HFF-Myc (cell line): Measurements from ENCODE around the gene BICDL1.

ENCODE experiments used
- DNase-seq: peaks from one replicate; pipeline ENCODE4 v3.0.0-alpha.2; 2011; ENCODE audit warnings: low read depth; ENCODE audit errors: extremely low read depth
- H3K4me3 ChIP-seq: replicated peaks from 2 replicates; pipeline ENCODE4 v1.5.1; 2011; ENCODE audit warnings: low read depth, mild to moderate bottlenecking, control low read depth, low read length
- TF ChIP-seq, protein P1 (sequence below): IDR thresholded peaks from 2 replicates; pipeline ENCODE4 v1.5.1; 2012; ENCODE audit warnings: mild to moderate bottlenecking, low read depth, low read length, control low read depth; ENCODE audit errors: missing control alignments

The BICDL1 gene

DNA sequence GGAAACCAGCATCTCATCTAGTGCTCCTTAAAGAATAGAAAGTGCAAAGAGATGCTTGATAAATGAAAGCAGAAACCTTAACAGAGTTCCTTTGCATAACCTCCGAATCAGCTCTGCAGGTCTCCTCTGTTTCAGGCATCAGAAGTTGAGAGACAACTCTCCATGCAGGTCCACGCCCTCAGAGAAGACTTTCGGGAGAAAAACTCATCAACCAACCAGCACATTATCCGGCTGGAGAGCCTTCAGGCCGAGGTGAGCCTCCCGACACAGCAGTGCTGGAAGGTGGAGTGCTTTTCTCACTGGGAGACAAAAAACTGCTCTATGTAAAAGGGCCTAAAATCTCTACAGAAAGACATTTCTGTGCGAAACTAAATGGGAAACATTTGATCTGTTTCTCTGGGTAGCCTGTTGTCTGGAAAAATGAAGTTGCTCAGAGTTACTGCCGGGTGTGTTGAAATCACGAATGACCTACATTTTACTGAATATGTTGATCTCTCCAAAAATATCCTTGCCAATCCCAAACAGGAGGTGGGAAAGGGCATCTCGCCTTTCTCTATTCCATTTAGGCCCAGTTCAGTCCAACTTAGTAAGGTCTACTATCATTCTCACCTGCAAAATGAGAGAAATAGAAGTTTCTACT lies 72.7 kb downstream of the BICDL1 start:
- DNase-seq, result no peak
- H3K4me3 ChIP-seq, result no peak overlapping the region
- TF ChIP-seq, protein P1, sequence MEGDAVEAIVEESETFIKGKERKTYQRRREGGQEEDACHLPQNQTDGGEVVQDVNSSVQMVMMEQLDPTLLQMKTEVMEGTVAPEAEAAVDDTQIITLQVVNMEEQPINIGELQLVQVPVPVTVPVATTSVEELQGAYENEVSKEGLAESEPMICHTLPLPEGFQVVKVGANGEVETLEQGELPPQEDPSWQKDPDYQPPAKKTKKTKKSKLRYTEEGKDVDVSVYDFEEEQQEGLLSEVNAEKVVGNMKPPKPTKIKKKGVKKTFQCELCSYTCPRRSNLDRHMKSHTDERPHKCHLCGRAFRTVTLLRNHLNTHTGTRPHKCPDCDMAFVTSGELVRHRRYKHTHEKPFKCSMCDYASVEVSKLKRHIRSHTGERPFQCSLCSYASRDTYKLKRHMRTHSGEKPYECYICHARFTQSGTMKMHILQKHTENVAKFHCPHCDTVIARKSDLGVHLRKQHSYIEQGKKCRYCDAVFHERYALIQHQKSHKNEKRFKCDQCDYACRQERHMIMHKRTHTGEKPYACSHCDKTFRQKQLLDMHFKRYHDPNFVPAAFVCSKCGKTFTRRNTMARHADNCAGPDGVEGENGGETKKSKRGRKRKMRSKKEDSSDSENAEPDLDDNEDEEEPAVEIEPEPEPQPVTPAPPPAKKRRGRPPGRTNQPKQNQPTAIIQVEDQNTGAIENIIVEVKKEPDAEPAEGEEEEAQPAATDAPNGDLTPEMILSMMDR, result no peak

DNA sequence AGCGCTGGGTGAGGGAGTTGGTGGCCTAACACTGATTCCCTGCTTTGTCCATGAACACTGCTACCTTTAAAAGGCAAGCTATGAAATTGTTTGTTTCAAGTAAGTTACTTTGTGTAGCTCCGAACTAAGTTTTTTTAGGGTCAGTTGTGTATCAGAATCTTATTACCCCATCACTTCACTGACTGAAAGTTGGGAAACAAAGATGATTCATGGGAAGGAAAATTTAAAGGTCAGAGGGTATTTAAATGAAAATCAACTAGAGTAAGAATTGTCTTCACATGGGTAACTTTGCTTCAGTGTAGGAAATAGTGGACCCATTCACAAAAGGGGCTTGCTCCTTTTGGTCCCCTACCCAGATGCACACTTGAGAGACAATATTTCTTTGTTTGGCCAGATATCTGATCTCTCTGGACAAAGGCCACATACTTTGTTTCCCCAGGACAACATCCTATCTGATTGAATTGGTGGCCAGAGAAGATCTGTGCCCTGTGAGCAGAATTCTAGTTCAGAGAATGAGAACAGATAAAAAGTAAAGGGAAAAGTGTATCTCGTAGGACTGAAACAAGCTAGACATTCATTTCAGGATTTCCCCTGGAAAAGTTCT lies 74.0 kb downstream of the BICDL1 start:
- DNase-seq, result no peak
- H3K4me3 ChIP-seq, result no peak overlapping the region
- TF ChIP-seq, protein P1, result no peak

DNA sequence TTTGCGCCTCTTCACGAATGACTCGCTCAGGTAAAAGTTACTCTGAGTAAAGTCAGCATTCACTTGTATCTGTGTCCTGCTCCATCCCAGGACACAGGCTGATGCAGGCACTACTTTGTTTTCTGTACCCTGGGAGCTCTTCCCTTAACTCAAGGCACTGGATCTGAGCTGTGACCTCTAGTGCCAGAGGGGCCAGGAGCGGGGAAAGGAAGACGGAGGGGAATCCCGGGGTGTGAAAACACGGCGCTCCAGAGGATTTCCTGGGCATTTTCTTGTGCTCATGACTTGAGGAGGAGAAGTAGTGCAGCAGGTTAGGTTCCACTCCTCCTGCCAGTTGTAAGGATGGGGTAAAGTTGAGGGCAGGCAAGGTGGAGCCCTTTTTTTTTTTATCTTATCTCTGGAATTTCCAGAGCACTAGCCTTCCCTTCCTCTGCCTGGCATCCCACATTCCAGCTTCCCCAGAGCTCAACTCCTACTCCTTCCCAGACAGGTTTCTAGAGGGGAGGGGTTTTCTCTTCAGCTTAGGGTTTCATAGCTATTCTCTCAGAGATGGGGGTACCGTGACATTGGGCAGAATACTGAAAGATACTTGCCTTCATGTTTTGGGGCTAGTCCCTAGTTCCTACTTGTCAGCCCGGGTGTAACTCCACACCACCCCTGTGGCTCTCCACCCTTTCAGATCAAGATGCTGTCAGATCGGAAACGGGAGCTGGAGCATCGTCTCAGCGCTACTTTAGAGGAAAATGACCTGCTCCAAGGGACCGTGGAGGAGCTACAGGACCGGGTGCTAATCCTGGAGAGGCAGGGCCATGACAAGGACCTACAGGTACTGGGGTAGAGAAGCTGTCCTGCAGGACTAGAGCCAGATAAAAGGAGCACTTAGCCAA lies 75.3 kb downstream of the BICDL1 start:
- no peak for DNase-seq
- H3K4me3 ChIP-seq, result no peak overlapping the region
- TF ChIP-seq, protein P1, result no peak

DNA sequence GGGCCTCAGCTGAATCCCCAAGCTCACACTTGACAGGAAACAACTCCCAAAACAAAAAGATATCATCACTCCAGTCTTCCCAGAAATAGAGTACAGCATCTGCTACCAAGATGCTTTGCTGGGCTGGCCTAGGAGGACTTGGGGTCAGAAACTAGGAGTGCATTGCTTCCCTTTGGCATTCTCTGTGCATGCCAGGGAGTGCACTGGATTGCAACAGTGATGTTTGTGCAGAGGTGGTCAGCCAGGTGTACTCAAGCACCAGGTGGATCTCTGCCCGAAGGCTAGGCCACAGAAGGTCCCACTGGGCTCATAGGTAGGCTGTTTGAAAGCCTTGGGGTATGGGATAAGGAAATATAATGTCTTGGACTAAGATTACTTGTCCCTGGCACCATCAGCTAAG lies 76.4 kb downstream of the BICDL1 start:
- no peak for DNase-seq
- no peak overlapping the region for H3K4me3 ChIP-seq
- TF ChIP-seq, protein P1, result no peak

DNA sequence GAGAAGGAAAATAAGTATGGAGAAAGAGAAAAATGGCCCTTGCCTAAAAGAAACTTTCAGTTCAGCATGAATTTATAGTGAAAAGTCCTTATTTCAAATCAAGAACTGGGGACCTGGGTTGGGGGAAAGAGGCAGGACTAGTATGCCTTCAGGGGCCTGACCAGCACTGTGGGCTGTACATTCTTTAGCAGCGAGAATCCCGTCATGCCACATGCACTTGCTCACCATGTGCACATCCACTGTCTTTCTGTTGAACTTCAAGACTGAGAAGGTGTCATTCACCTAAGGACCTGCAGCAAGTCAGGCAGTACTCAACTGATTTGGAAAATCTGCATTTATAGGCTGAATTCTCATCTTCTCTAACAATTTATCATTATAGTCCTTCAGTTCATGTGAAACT lies 77.3 kb downstream of the BICDL1 start:
- TF ChIP-seq, protein P1, result no peak
- DNase-seq, result no peak
- no peak overlapping the region for H3K4me3 ChIP-seq

DNA sequence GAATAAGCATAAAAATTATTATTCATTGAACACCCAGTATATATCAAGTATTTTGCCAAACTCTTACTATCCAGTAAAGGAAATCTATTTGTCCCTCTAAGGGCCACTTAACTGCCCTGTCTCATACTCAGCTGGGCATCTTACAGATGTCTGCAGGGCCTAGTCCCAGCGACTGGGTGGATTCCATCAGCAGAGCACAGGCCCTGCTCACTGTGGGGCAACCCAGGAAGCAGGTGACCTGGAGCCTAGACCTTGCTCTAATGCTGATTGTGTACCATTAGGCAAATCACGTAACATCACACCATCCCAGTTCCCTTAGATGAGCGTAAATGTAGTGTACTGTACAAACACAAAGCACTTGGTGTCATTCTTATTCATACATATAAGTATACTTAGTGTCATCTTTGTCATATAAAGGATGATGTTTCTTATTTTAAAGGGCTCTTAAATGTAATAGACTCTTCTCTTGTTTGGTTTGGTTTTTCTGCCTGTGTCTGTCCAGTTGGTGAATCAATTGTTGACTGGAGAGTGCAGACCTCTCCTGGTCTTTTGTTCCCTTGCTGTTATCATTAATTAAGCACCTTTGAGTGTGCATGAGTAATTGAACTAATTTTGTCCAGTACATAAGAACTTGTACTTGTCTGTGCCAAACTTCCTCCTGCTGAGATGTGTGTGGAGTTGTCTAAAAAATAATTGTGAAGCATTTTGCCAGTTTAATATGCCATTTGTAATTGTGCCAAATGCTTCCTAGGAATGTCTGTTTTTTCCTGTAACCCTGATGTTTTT lies 78.2 kb downstream of the BICDL1 start:
- TF ChIP-seq, protein P1, result no peak
- H3K4me3 ChIP-seq, result no peak overlapping the region
- no peak for DNase-seq
